Measurements from ENCODE around the gene AP1G2.

AP1G2 gene

GRCh38 chr14:23513005-23513817 lies 54.4 kb downstream of the AP1G2 start:
- DNase-seq, result no peak

GRCh38 chr14:23512156-23512555 lies 55.4 kb downstream of the AP1G2 start:
- no peak for DNase-seq

All from 8988T (cell line).